HCT116 (cell line): ENCODE data around the gene GAD1. TPM values are rescaled to one million over a fixed set of nuclear protein-coding genes. Genes with fewer than 3 reads are reported as not detected.

Experiments
- ATAC-seq: fragments of 200-7000 bp; cut with Tn5 transposase; 2 replicates; pipeline ENCODE4 v1.9.1; 2020; ENCODE audit warnings: mild to moderate bottlenecking, moderate library complexity
- BruUV-seq: library from RNA; stranded (reverse); fragments of 400-500 nt; replicated peaks from 2 replicates; lab custom pipeline; 2021; lab: Mats Ljungman, UMichigan
- CTCF ChIA-PET: fragments of 300-600 bp; sonication (Branson Sonifier 250); formaldehyde crosslinking; loops from one replicate; lab custom pipeline; 2021; ENCODE audit warnings: antibody characterized with exemption; lab: Charles Lee
- POLR2A ChIA-PET: fragments of 300-600, 350-600 bp; sonication (Branson Sonifier 250); formaldehyde crosslinking; loops from one replicate; lab custom pipeline; 2021; ENCODE audit warnings: antibody characterized with exemption; lab: Charles Lee
- RAD21 ChIA-PET, 2 experiments: fragments of 300-600 bp; sonication (Branson Sonifier 250); formaldehyde crosslinking; loops; one replicate each; lab custom pipeline; 2023; ENCODE audit warnings: low total read pairs in 2 of 2; ENCODE audit not compliant: uncharacterized antibody in 2 of 2, unreplicated experiment in 2 of 2, low non-redundant PET in 1 of 2; lab: Charles Lee
- DNase-seq: peaks from one replicate; pipeline ENCODE4 v3.0.0-alpha.2; 2010; ENCODE audit warnings: low read depth, low spot score
- H2AFZ ChIP-seq: fragments of 200-600 bp; shearing (Covaris generic), sonication (generic); 2 replicates; pipeline ENCODE4 v1.6.1; 2017; ENCODE audit warnings: low read depth, mixed run types, mixed read lengths, antibody characterized with exemption, low read length; ENCODE audit not compliant: poor library complexity, severe bottlenecking
- H3K27ac ChIP-seq: 2 replicates; pipeline ENCODE4 v1.5.1; 2012; ENCODE audit warnings: low read depth, low read length
- H3K27me3 ChIP-seq: fragments of 200-600 bp; sonication (generic); 2 replicates; pipeline ENCODE4 v1.6.1; 2016; ENCODE audit warnings: mixed run types, low read length, mixed read lengths; ENCODE audit not compliant: insufficient read depth
- H3K36me3 ChIP-seq, 2 experiments: fragments of 200-500 bp in 1 of 2; fragments of 200-600 bp in 1 of 2; sonication (Bioruptor generic) in 1 of 2; sonication (generic) in 1 of 2; 2 replicates each; pipeline versions ENCODE4 v1.5.1 to v1.6.1; 2014 to 2016; ENCODE audit warnings: low read length in 2 of 2, inconsistent platforms in 1 of 2, mixed read lengths in 1 of 2, mixed run types in 1 of 2; ENCODE audit not compliant: insufficient read depth in 2 of 2, control insufficient read depth in 1 of 2
- H3K4me1 ChIP-seq, 2 experiments: fragments of 200-600 bp in 1 of 2; sonication (generic) in 1 of 2; 2 replicates each; pipeline versions ENCODE4 v1.5.1 to v1.6.1; 2012 to 2017; ENCODE audit warnings: low read length in 2 of 2, inconsistent platforms in 1 of 2, mild to moderate bottlenecking in 1 of 2, mixed read lengths in 1 of 2, mixed run types in 1 of 2, moderate library complexity in 1 of 2; ENCODE audit not compliant: insufficient read depth in 2 of 2, control insufficient read depth in 1 of 2
- H3K4me2 ChIP-seq: fragments of 200-600 bp; sonication (generic); 2 replicates; pipeline ENCODE4 v1.6.1; 2017; ENCODE audit warnings: mixed run types, low read length, mixed read lengths
- H3K4me3 ChIP-seq, 2 experiments: fragments of 200-600 bp in 1 of 2; sonication (generic) in 1 of 2; replicated peaks in 1 of 2; 2 replicates each; pipeline ENCODE4 v1.5.1; 2011 to 2016; ENCODE audit warnings: low read length in 2 of 2, control low read depth in 1 of 2, low read depth in 1 of 2, mild to moderate bottlenecking in 1 of 2, mixed read lengths in 1 of 2, mixed run types in 1 of 2
- H3K79me2 ChIP-seq: fragments of 200-600 bp; sonication (generic); 2 replicates; pipeline ENCODE4 v1.6.1; 2017; ENCODE audit warnings: mild to moderate bottlenecking, mixed run types, low read length, moderate library complexity, mixed read lengths; ENCODE audit not compliant: insufficient read depth
- H3K9ac ChIP-seq: fragments of 200-600 bp; sonication (generic); 2 replicates; pipeline ENCODE4 v1.6.1; 2016; ENCODE audit warnings: low read length, mixed read lengths
- H3K9me2 ChIP-seq: fragments of 200-600 bp; sonication (generic), shearing (Covaris generic); 2 replicates; pipeline ENCODE4 v1.6.1; 2017; ENCODE audit warnings: mixed run types, mild to moderate bottlenecking, moderate library complexity; ENCODE audit not compliant: insufficient read depth
- H3K9me3 ChIP-seq, 2 experiments: fragments of 200-500 bp in 1 of 2; fragments of 200-600 bp in 1 of 2; sonication (Bioruptor generic) in 1 of 2; sonication (generic) in 1 of 2; 2 replicates each; pipeline ENCODE4 v1.6.1; 2014 to 2017; ENCODE audit warnings: low read length in 2 of 2, mixed read lengths in 2 of 2, inconsistent platforms in 1 of 2, low read depth in 1 of 2, mild to moderate bottlenecking in 1 of 2, mixed run types in 1 of 2, moderate library complexity in 1 of 2; ENCODE audit not compliant: control insufficient read depth in 1 of 2, insufficient read depth in 1 of 2
- H4K20me1 ChIP-seq: fragments of 200-600 bp; sonication (generic), shearing (Covaris generic); 2 replicates; pipeline ENCODE4 v1.6.1; 2017; ENCODE audit warnings: mixed run types, mild to moderate bottlenecking, moderate library complexity; ENCODE audit not compliant: insufficient read depth
- CBX3 ChIP-seq: IDR thresholded peaks from 2 replicates; pipeline ENCODE4 v1.6.1; 2012; ENCODE audit warnings: low read depth
- CTCF ChIP-seq, 3 experiments: fragments of 200-600 bp in 1 of 3; sonication (generic) in 1 of 3; IDR thresholded peaks in 2 of 3; conservative IDR thresholded peaks in 1 of 3; 2 replicates each; pipeline ENCODE4 v1.5.1; 2012 to 2017; ENCODE audit warnings: low read depth in 2 of 3, low read length in 2 of 3, antibody characterized with exemption in 1 of 3, borderline replicate concordance in 1 of 3, control low read depth in 1 of 3, mild to moderate bottlenecking in 1 of 3, mixed read lengths in 1 of 3, mixed run types in 1 of 3, moderate library complexity in 1 of 3; ENCODE audit not compliant: insufficient read depth in 1 of 3
- EZH2phosphoT487 ChIP-seq: fragments of 200-600 bp; IDR thresholded peaks from 2 replicates; pipeline ENCODE4 v1.6.1; 2018; ENCODE audit warnings: antibody characterized with exemption, borderline replicate concordance
- FOSL1 ChIP-seq: IDR thresholded peaks from 2 replicates; pipeline ENCODE4 v1.6.1; 2012; ENCODE audit warnings: low read depth
- SIN3A ChIP-seq: IDR thresholded peaks from 2 replicates; pipeline ENCODE4 v1.6.1; 2012; ENCODE audit warnings: low read depth
- SRF ChIP-seq: IDR thresholded peaks from 2 replicates; pipeline ENCODE4 v1.6.1; 2012; ENCODE audit warnings: low read depth
- TCF7L2 ChIP-seq: IDR thresholded peaks from 2 replicates; pipeline ENCODE4 v1.7.0; 2011; ENCODE audit warnings: borderline replicate concordance, inconsistent platforms; ENCODE audit not compliant: insufficient read depth, insufficient read length; ENCODE audit errors: extremely low read depth
- YY1 ChIP-seq: IDR thresholded peaks from 2 replicates; pipeline ENCODE4 v1.6.1; 2011; ENCODE audit warnings: low read length, low read depth, moderate library complexity, mild to moderate bottlenecking; ENCODE audit not compliant: insufficient replicate concordance; ENCODE audit errors: extremely low read depth
- ZFX ChIP-seq: fragments of 450-650 bp; IDR thresholded peaks from 2 replicates; pipeline ENCODE4 v1.6.1; 2017
- ZNF274 ChIP-seq: fragments of 200-500 bp; sonication (Bioruptor generic); IDR thresholded peaks from 2 replicates; pipeline ENCODE4 v1.6.1; 2014; ENCODE audit warnings: mild to moderate bottlenecking, low read depth, low read length, inconsistent platforms
- intact Hi-C: fragments of 100-400 bp; cut with micrococcal nuclease; formaldehyde crosslinking; loops from 2 replicates; pipeline ENCODE4 v1.10.0; 2022
- total RNA-seq: library from RNA; stranded (reverse); gene quantifications from one replicate; pipeline ENCODE4 v1.2.1, GENCODE V29; 2021; ENCODE audit not compliant: unreplicated experiment
- TF ChIP-seq, protein P1 (sequence below): IDR thresholded peaks from 2 replicates; pipeline ENCODE4 v1.6.1; 2011; ENCODE audit warnings: mild to moderate bottlenecking, low read length, moderate library complexity; ENCODE audit not compliant: insufficient replicate concordance; ENCODE audit errors: extremely low read depth
- TF ChIP-seq, protein P2 (sequence below): IDR thresholded peaks from 2 replicates; pipeline ENCODE4 v1.6.1; 2012

Gene GAD1
- total RNA-seq, 1 experiment from 2014 or later = 11.0 TPM

DNA sequence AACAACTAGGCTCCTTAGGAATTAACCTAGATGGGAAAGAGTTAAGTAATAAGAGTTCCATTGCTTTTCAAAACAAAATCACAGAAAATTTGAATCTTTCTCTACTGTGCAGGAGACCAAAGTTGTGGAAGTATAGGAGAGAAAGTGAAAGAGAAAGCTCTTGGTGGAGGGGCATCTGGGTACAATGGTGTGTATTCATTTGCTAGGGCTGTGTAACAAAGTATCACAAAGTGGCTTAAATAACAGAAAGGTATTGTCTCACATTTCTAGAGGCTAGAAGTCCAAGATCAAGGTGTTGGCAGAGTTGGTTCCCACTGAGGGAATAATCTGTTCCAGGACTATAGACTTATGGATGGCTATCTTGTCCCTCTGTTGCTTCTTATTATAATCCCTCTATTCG, 61.8 kb downstream of the GAD1 start:
- no peaks in the 10 kb centered on the region for H3K79me2 ChIP-seq
- H3K9me3 ChIP-seq = no peaks in the 10 kb centered on the region

GRCh38 chr2:170881840-170882239, 65.2 kb downstream of the GAD1 start:
- no peaks in the 10 kb centered on the region for H3K36me3 ChIP-seq
- no peak for DNase-seq
- no peaks in the 10 kb centered on the region for H3K27me3 ChIP-seq
- H2AFZ ChIP-seq = no peak overlapping the region
- no peaks in the 10 kb centered on the region for H4K20me1 ChIP-seq
- H3K27ac ChIP-seq = no peak overlapping the region
- no peaks in the 10 kb centered on the region for H3K79me2 ChIP-seq
- H3K4me3 ChIP-seq = no peak overlapping the region
- H3K4me1 ChIP-seq = no peaks in the 10 kb centered on the region
- H3K9me2 ChIP-seq = no peaks in the 10 kb centered on the region
- ChIA-PET RAD21 (no interaction called here), POLR2A (no interaction called here), CTCF (interaction anchor here (0.8 kb wide), 1 partner anchor 9 kb away, joined by 3 read pairs; no protein-coding TSS in a partner anchor)
- intact Hi-C loops = no loop called here
- no peaks in the 10 kb centered on the region for H3K9me3 ChIP-seq
- H3K9ac ChIP-seq = no peak overlapping the region
- no TSS peak for BruUV-seq
- no peak overlapping the region for H3K4me2 ChIP-seq
- no peak for ATAC-seq
- no peak for TF ChIP-seq ZNF274
- no peak for TF ChIP-seq SIN3A
- TF ChIP-seq CTCF (IDR thresholded peaks at IDR 0.05 in 2 of 3, conservative IDR thresholded peaks at IDR 0.05 in 1 of 3; ENCODE audit: borderline replicate concordance in 1 of 3, insufficient read depth in 1 of 3, low read depth in 2 of 3, low read length in 2 of 3) = no peak
- TF ChIP-seq YY1 = no peak
- TF ChIP-seq, protein P1, sequence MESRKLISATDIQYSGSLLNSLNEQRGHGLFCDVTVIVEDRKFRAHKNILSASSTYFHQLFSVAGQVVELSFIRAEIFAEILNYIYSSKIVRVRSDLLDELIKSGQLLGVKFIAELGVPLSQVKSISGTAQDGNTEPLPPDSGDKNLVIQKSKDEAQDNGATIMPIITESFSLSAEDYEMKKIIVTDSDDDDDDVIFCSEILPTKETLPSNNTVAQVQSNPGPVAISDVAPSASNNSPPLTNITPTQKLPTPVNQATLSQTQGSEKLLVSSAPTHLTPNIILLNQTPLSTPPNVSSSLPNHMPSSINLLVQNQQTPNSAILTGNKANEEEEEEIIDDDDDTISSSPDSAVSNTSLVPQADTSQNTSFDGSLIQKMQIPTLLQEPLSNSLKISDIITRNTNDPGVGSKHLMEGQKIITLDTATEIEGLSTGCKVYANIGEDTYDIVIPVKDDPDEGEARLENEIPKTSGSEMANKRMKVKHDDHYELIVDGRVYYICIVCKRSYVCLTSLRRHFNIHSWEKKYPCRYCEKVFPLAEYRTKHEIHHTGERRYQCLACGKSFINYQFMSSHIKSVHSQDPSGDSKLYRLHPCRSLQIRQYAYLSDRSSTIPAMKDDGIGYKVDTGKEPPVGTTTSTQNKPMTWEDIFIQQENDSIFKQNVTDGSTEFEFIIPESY = no peak
- TF ChIP-seq FOSL1 = no peak
- no peak for TF ChIP-seq ZFX
- TF ChIP-seq EZH2phosphoT487 = no peak
- TF ChIP-seq TCF7L2 = no peak
- TF ChIP-seq CBX3 = no peak
- TF ChIP-seq, protein P2, sequence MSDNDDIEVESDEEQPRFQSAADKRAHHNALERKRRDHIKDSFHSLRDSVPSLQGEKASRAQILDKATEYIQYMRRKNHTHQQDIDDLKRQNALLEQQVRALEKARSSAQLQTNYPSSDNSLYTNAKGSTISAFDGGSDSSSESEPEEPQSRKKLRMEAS = no peak
- no peak for TF ChIP-seq SRF

More for the DNA sequence above, 61.8 kb downstream of the GAD1 start:
- ChIA-PET POLR2A (no interaction called here), RAD21 (no interaction called here), CTCF (no interaction called here)
- Histone ChIP-seq H3K27me3 (no peaks in the 10 kb centered on the region), H3K4me3 (no peak overlapping the region), H4K20me1 (no peaks in the 10 kb centered on the region), H2AFZ (no peak overlapping the region), H3K9ac (no peak overlapping the region), H3K4me1 (peaks cover 0 to 3% of the 10 kb centered on the region in 2 experiments; a peak in 2 of 4 replicates), H3K27ac (no peak overlapping the region), H3K4me2 (no peak overlapping the region), H3K9me2 (no peaks in the 10 kb centered on the region), H3K36me3 (no peaks in the 10 kb centered on the region)
- DNase-seq (no peak), ATAC-seq (no peak)
- no TSS peak for BruUV-seq
- TF ChIP-seq, protein P1 = no peak
- intact Hi-C loops = no loop called here
